ENCODE results near the gene MIER1. TPM values are rescaled to one million over a fixed set of nuclear protein-coding genes. Genes with fewer than 3 reads are reported as not detected.
A peak's percentile ranks its signal among the peaks of the same experiment; 100 is the strongest.

MIER1 gene
- total and polyA plus RNA-seq, 9 of the 15 experiments (the other 6 are each of a cell fraction or from before 2014, with no cell fraction given): 13.9 to 34.8 (median 21.5) TPM

- TF ChIP-seq HOMEZ (CRISPR knock-in tag; IDR thresholded peaks at IDR 0.05) (no peak), GATAD2A (IDR thresholded peaks at IDR 0.05) (no peak; the same call in 1 of the 2 replicates), LEF1 (IDR thresholded peaks at IDR 0.05) (0 out of 2 replicates have a peak, but pooled peaks have one; percentile 19), MTA3 (IDR thresholded peaks at IDR 0.05; ENCODE audit: borderline replicate concordance) (peak; percentile 31; the same call in 1 of the 2 replicates), ESRRB (CRISPR knock-in tag; IDR thresholded peaks at IDR 0.05; ENCODE audit: borderline replicate concordance) (no peak), ZNF551 (CRISPR knock-in tag; IDR thresholded peaks at IDR 0.05) (no peak), ZNF217 (CRISPR knock-in tag; IDR thresholded peaks at IDR 0.05) (no peak), JUND (IDR thresholded peaks at IDR 0.05; ENCODE audit: borderline replicate concordance, low read depth, low read length) (0 out of 2 replicates have a peak, but pooled peaks have one; percentile 9), JUND (tag; IDR thresholded peaks at IDR 0.05; ENCODE audit: borderline replicate concordance, low read depth, low read length) (no peak; the same call in 2 of the 3 replicates), POLR2B (IDR thresholded peaks at IDR 0.05; ENCODE audit: low read depth, partially characterized antibody) (peak; percentile 70), EP300 (IDR thresholded peaks at IDR 0.05; ENCODE audit: low read length) (no peak), RFX5 (IDR thresholded peaks at IDR 0.05; ENCODE audit: low read depth, low read length) (no peak), TAF1 (IDR thresholded peaks at IDR 0.05; ENCODE audit: control insufficient read depth, extremely low read depth, insufficient read depth, low read length, severe bottlenecking) (peak; percentile 74), ATF6 (CRISPR knock-in tag; IDR thresholded peaks at IDR 0.05) (no peak), CBX3 (IDR thresholded peaks at IDR 0.05; ENCODE audit: borderline replicate concordance in 1 of 2, low read length in 2 of 2) (peak in 1 of 2 experiments; percentile 48; a peak in 1 of 3 replicates), MYNN (IDR thresholded peaks at IDR 0.05) (peak; percentile 47; the same call in 1 of the 2 replicates), MYNN (CRISPR knock-in tag; IDR thresholded peaks at IDR 0.05) (no peak), DDX20 (tag; IDR thresholded peaks at IDR 0.05; ENCODE audit: low read depth) (no peak), HNRNPUL1 (IDR thresholded peaks at IDR 0.05; ENCODE audit: low read length) (no peak), ATF3 (IDR thresholded peaks at IDR 0.05) (no peak; the same call in 1 of the 2 replicates), ATF3 (CRISPR knock-in tag; conservative IDR thresholded peaks at IDR 0.05) (no peak), IFI16 (CRISPR knock-in tag; IDR thresholded peaks at IDR 0.05) (no peak), RBM15 (IDR thresholded peaks at IDR 0.05; ENCODE audit: insufficient read depth, low read length) (no peak), KAT8 (IDR thresholded peaks at IDR 0.05; ENCODE audit: low read depth) (no peak), GTF2A2 (tag; IDR thresholded peaks at IDR 0.05) (no peak)
Observed at GRCh38 chr1:66929999-66930822, 5.4 kb downstream of the MIER1 start (continued).

All from K562 (cell line).